Astrocyte (in vitro differentiated cells and primary cell): ENCODE data around the gene NUDT19.
"Not testable (repeated sequence)": the region's sequence is repeated elsewhere in the genome, so short reads cannot be mapped to it uniquely, and the experiment has no call there.

Experiments
- CTCF ChIP-seq: IDR thresholded peaks from 2 replicates; pipeline ENCODE4 v1.5.1; 2011; ENCODE audit warnings: low read depth, mild to moderate bottlenecking, inconsistent platforms, low read length, moderate library complexity; ENCODE audit not compliant: insufficient read depth
- EZH2 ChIP-seq: IDR thresholded peaks from 2 replicates; pipeline ENCODE4 v1.6.1; 2012; ENCODE audit warnings: mild to moderate bottlenecking, low read length, inconsistent platforms; ENCODE audit not compliant: insufficient read depth

DNA sequence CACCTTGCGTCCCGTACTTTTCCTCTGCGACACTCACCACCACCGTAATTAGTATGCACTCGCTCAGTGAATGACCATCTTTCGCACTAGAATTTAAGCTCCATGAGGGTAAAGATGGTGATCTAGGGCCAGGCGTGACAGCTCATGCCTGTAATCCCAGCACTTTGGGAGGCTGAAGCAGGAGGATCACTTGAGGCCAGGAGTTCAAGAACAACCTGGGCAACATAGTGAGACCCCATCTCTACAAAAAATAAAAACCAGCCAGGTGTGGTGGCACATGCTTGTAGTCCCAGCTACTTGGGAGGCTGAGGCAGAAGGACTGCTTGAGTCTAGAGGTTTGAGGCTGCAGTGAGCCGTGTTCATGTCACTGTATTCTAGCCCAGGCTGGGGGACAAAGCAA lies 35.2 kb upstream of the NUDT19 start:
- TF ChIP-seq CTCF, EZH2: not testable (repeated sequence)
